Left cardiac atrium (tissue), 4 donors: ENCODE data around the gene MS4A8. TPM values are rescaled to one million over a fixed set of nuclear protein-coding genes. Genes with fewer than 3 reads are reported as not detected.
"Not testable (repeated sequence)": the region's sequence is repeated elsewhere in the genome, so short reads cannot be mapped to it uniquely, and the experiment has no call there.

Experiments
- ATAC-seq, 2 donors: fragments of 200-7000 bp; cut with Tn5 transposase; one replicate each; pipeline ENCODE4 v1.9.1; 2020; ENCODE audit warnings: mild to moderate bottlenecking in 2 of 2, moderate library complexity in 2 of 2
- DNase-seq: peaks from one replicate; pipeline ENCODE4 v3.0.0-alpha.2; 2020
- intact Hi-C, 2 donors: fragments of 100-400 bp; cut with DNase I; formaldehyde crosslinking; loops; one replicate each; pipeline versions ENCODE4 v1.14.1 to v1.15.1; 2022 to 2023
- total RNA-seq, 2 donors: library from RNA; stranded (reverse); fragmentation: NEBNext Ultra II Directional; extraction: Animal tissue kit (Norgen Biotek cat#: 25700); gene quantifications; one replicate each; pipeline ENCODE4 v1.2.1, GENCODE V29; 2021
- donor health status: DM: no; HTN: yes; CAD: no.
- donor health status: DM: no; HTN: yes; CAD: no; lungs with severe emphysema.
- donor health status: DM: yes; HTN: yes; CAD: no.
- donor health status: Dilated cardiomyopathy.

The MS4A8 gene
- total RNA-seq, 2 donors from 2014 or later = not detected

GRCh38 chr11:60759438-60760225, 60.2 kb downstream of the MS4A8 start:
- ATAC-seq, intact Hi-C loops: not testable (repeated sequence)

DNA sequence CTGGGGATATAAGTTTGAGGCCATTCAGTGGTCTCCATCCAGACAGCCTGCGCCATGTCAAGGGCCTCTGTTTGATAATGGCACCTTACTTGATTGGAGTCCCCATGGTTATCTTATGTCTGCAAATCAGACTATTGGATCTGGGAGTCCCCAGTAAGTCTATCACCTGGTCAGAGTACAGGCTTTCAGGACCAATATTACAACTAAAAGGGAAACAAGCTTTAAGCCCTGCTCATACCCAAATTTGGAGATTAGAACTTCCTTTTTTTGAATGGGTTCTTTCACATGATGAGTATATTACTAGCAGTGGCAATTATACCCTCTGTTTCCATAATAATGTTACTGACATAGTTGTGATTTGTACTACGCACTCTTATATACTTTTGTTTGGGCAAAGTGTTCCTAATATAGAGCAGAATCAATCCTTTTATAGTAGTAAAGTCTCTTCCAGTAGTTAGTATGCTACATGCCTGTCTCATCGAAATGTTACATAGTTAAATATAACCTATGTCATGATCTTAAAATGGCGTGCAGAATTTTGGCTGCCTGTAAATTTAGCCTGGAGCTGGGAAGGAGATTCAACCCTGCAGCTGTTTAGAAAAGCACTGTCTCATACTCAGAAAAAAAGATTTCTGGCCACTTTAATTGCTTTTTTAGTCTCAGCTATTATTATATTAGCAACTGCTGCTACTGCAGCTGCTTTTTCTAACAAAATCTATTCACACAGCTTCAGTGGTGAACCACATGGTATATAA, 62.2 kb downstream of the MS4A8 start:
- DNase-seq (no peak), ATAC-seq (no peak)
- intact Hi-C loops = no loop called here

More at GRCh38 chr11:60759438-60760225, 60.2 kb downstream of the MS4A8 start:
- not testable (repeated sequence) for DNase-seq

GRCh38 chr11:60762851-60763691, 63.7 kb downstream of the MS4A8 start:
- ATAC-seq (no peak), DNase-seq (no peak)
- intact Hi-C loops = no loop called here

DNA sequence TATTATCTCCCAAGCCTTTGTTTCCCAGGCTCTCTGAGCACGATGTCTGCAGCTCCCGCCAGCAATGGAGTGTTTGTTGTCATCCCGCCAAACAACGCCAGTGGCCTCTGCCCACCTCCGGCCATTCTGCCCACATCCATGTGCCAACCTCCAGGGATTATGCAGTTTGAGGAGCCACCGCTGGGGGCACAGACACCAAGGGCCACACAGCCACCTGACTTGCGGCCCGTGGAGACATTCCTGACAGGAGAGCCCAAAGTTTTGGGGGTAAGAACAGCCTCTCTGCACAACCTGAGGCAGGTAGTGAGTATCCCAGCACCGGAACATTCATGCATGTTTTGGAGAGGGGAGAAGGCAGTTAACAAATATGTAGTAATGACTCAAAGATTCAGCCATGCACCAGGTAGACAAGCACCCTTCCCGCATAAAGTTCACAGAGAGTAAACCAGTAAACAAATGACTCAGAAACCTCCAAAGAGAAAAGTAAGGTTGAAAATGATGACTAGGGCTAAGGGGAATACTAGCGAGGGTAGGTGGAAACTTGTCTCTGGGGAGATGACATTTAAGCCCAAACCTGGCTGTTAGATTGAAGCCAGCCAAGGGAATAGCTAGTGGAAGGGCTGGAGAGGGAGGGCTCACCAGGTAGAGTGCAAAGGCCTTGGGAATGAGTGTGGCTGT, 64.4 kb downstream of the MS4A8 start:
- DNase-seq = no peak
- no peak for ATAC-seq
- intact Hi-C loops = no loop called here

- DNase-seq (no peak), ATAC-seq (no peak)
- intact Hi-C loops = no loop called here
Measured at GRCh38 chr11:60764879-60765278, 65.5 kb downstream of the MS4A8 start.

- no peak for ATAC-seq
- intact Hi-C loops = no loop called here
Measured at GRCh38 chr11:60765355-60765754, 65.9 kb downstream of the MS4A8 start.

More at GRCh38 chr11:60765355-60765754, 65.9 kb downstream of the MS4A8 start:
- DNase-seq = no peak

Other genes with a start within 250 kb of the MS4A8 start
- gene MS4A1, start 243.8 kb upstream of the MS4A8 start, total RNA-seq = under 1 TPM; 0.26 to 0.47 TPM
- not detected for gene MS4A12, start 206.8 kb upstream of the MS4A8 start, total RNA-seq
- gene MS4A13, start 184.2 kb upstream of the MS4A8 start, total RNA-seq = not detected
- gene MS4A18, start 25.1 kb downstream of the MS4A8 start, total RNA-seq = not detected
- not detected for gene MS4A15, start 57.3 kb downstream of the MS4A8 start, total RNA-seq
- gene MS4A10, start 85.7 kb downstream of the MS4A8 start, total RNA-seq = not detected
- 10 to 100 TPM in 1 of 2 donors, 1 to 10 TPM in 1; 8.7 to 19.2 TPM for gene CCDC86, start 142.5 kb downstream of the MS4A8 start, total RNA-seq
- under 1 TPM in 1 of 2 donors, not detected in 1; 0.27 TPM for gene PTGDR2, start 156.3 kb downstream of the MS4A8 start, total RNA-seq
- gene ZP1, start 167.9 kb downstream of the MS4A8 start, total RNA-seq = not detected
- gene PRPF19, start 207.0 kb downstream of the MS4A8 start, total RNA-seq = 10 to 100 TPM; 40.3 to 42.3 TPM
- 100 to 1,000 TPM in 1 of 2 donors, 10 to 100 TPM in 1; 98.1 to 109 TPM for gene TMEM109, start 214.5 kb downstream of the MS4A8 start, total RNA-seq
- 1 to 10 TPM; 5.1 to 9.7 TPM for gene TMEM132A, start 224.8 kb downstream of the MS4A8 start, total RNA-seq